ENCODE results near the gene FBRSL1. TPM values are rescaled to one million over a fixed set of nuclear protein-coding genes. Genes with fewer than 3 reads are reported as not detected.

The FBRSL1 gene
- total RNA-seq, 1 experiment from 2014 or later: 130 TPM

DNA sequence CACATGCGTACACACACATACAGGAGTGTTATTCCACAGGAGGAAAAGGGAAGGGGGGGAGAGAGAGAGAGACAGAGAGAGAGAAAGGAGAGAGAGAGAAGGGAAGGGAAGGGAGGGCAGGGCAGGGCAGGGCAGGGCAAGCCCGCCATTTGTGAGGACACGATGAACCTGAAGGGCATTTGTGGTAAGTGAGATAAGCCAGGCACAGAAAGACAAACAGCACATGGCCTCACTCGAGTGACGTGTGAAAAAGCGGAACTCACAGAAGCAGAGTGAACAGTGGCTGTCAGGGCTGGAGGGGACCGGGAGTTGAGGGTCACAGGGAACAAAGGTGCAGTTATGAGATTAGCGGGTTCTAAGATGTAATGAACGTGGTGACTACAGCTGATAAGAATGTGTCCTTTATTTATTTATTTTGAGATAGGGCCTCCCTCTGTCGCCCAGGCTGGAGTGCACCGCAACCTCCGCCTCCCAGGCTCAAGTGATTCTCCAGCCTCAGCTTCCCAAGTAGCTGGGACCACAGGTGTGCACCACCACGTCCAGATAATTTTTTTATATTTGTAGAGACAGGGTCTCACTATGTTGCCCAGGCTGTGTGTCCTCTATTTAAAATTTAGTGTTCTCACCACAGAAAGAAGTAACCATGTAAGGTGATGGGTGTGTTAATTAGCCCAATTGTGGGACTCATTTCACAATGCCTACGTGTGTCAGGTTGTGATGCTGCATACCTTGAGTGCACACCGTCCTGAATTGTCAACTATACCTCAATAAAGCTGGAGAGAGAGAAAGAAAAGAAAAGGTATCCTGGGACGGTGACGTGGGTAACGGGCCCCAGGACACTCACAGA, 18.7 kb upstream of the FBRSL1 start:
- DNase-seq (ENCODE audit: low spot score): no peak
- Histone ChIP-seq H3K4me3 (ENCODE audit: low read depth, low read length, poor library complexity, severe bottlenecking) (no peak overlapping the region), H3K9me3 (ENCODE audit: low read depth, low read length, poor library complexity, severe bottlenecking) (no peaks in the 10 kb centered on the region), H3K4me1 (ENCODE audit: insufficient read depth, low read length, poor library complexity, severe bottlenecking) (peaks cover 20% of the 10 kb centered on the region), H3K27me3 (replicated peaks; ENCODE audit: insufficient read depth, low read depth, low read length, poor library complexity) (no peaks in the 10 kb centered on the region), H3K36me3 (ENCODE audit: insufficient read depth, low read length, poor library complexity, severe bottlenecking) (no peaks in the 10 kb centered on the region), H3K27ac (ENCODE audit: low read depth, low read length, poor library complexity, severe bottlenecking) (no peak overlapping the region)
- CTCF ChIA-PET: no interaction called here
- intact Hi-C loops (cut with micrococcal nuclease; ENCODE audit: unreplicated experiment): no loop called here
- BruUV-seq (replicated peaks): no TSS peak
- POLR2A ChIA-PET (ENCODE audit: low non-redundant PET): no interaction called here
- TF ChIP-seq EZH2 (IDR thresholded peaks at IDR 0.05; ENCODE audit: borderline replicate concordance, low read depth, low read length, poor library complexity, severe bottlenecking): no peak
- TF ChIP-seq, protein P1, sequence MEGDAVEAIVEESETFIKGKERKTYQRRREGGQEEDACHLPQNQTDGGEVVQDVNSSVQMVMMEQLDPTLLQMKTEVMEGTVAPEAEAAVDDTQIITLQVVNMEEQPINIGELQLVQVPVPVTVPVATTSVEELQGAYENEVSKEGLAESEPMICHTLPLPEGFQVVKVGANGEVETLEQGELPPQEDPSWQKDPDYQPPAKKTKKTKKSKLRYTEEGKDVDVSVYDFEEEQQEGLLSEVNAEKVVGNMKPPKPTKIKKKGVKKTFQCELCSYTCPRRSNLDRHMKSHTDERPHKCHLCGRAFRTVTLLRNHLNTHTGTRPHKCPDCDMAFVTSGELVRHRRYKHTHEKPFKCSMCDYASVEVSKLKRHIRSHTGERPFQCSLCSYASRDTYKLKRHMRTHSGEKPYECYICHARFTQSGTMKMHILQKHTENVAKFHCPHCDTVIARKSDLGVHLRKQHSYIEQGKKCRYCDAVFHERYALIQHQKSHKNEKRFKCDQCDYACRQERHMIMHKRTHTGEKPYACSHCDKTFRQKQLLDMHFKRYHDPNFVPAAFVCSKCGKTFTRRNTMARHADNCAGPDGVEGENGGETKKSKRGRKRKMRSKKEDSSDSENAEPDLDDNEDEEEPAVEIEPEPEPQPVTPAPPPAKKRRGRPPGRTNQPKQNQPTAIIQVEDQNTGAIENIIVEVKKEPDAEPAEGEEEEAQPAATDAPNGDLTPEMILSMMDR (conservative IDR thresholded peaks at IDR 0.05; ENCODE audit: low read depth, low read length): no peak

DNA sequence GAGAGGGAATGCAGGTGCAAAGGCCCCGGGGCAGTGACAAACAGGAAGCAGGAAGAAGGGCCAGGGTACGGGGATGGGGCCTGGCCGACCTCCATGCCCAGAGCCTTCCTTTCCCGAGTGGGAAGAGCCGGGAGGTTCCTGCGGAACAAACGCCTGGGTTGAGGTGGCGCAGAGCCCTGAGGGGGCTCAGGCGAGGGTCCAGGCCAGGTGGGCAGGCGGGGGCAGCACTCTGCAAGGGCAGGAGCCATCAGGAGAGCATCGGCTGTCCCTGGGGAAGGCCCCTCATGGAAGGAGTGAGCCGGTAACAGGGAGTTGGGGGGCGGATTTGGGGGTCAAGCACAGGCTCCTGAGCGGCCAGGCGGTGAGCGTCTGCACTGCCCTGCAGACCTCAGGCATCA, 18.1 kb upstream of the FBRSL1 start:
- TF ChIP-seq, protein P1 (conservative IDR thresholded peaks at IDR 0.05; ENCODE audit: low read depth, low read length): no peak
- TF ChIP-seq EZH2 (IDR thresholded peaks at IDR 0.05; ENCODE audit: borderline replicate concordance, low read depth, low read length, poor library complexity, severe bottlenecking): no peak
- no peak for DNase-seq (ENCODE audit: low spot score)
- no peaks in the 10 kb centered on the region for H3K36me3 ChIP-seq (ENCODE audit: insufficient read depth, low read length, poor library complexity, severe bottlenecking)
- intact Hi-C loops (cut with micrococcal nuclease; ENCODE audit: unreplicated experiment): no loop called here
- no peaks in the 10 kb centered on the region for H3K27me3 ChIP-seq (replicated peaks; ENCODE audit: insufficient read depth, low read depth, low read length, poor library complexity)
- H3K4me3 ChIP-seq (ENCODE audit: low read depth, low read length, poor library complexity, severe bottlenecking): no peak overlapping the region
- H3K9me3 ChIP-seq (ENCODE audit: low read depth, low read length, poor library complexity, severe bottlenecking): no peaks in the 10 kb centered on the region
- H3K4me1 ChIP-seq (ENCODE audit: insufficient read depth, low read length, poor library complexity, severe bottlenecking): peaks cover 14% of the 10 kb centered on the region
- ChIA-PET CTCF (no interaction called here), POLR2A (ENCODE audit: low non-redundant PET) (no interaction called here)
- BruUV-seq (replicated peaks): no TSS peak
- H3K27ac ChIP-seq (ENCODE audit: low read depth, low read length, poor library complexity, severe bottlenecking): no peak overlapping the region

DNA sequence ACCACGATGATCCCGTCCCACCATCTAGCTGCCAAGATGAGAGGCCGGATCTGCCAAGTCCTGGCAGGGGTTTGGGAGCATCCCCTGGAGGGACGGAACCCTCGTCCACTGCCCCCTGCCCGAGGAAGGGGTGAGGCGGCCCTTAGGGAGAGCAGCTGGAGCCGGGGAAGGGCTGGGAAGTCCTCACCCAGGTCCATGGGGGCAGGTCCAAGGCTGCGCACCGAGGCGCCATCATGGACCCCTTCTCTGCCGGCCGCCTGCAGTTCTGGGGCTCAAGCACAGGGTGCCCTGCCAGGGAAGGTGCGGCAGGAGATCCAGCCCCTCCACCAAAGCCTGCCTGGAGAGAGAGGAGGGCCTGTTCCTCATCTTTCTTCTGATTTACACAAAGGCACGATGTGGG, 17.6 kb upstream of the FBRSL1 start:
- no peak for TF ChIP-seq EZH2 (IDR thresholded peaks at IDR 0.05; ENCODE audit: borderline replicate concordance, low read depth, low read length, poor library complexity, severe bottlenecking)
- TF ChIP-seq, protein P1 (conservative IDR thresholded peaks at IDR 0.05; ENCODE audit: low read depth, low read length): no peak
- CTCF ChIA-PET: no interaction called here
- H3K9me3 ChIP-seq (ENCODE audit: low read depth, low read length, poor library complexity, severe bottlenecking): no peaks in the 10 kb centered on the region

More for the DNA sequence above, 17.6 kb upstream of the FBRSL1 start:
- Histone ChIP-seq H3K27me3 (replicated peaks; ENCODE audit: insufficient read depth, low read depth, low read length, poor library complexity) (no peaks in the 10 kb centered on the region), H3K36me3 (ENCODE audit: insufficient read depth, low read length, poor library complexity, severe bottlenecking) (no peaks in the 10 kb centered on the region), H3K4me1 (ENCODE audit: insufficient read depth, low read length, poor library complexity, severe bottlenecking) (peaks cover 9% of the 10 kb centered on the region), H3K27ac (ENCODE audit: low read depth, low read length, poor library complexity, severe bottlenecking) (no peak overlapping the region), H3K4me3 (ENCODE audit: low read depth, low read length, poor library complexity, severe bottlenecking) (no peak overlapping the region)
- intact Hi-C loops (cut with micrococcal nuclease; ENCODE audit: unreplicated experiment): no loop called here
- POLR2A ChIA-PET (ENCODE audit: low non-redundant PET): no interaction called here
- DNase-seq (ENCODE audit: low spot score): no peak
- no TSS peak for BruUV-seq (replicated peaks)
